HCT116 (cell line): ENCODE data around the gene MAL. TPM values are rescaled to one million over a fixed set of nuclear protein-coding genes. Genes with fewer than 3 reads are reported as not detected.

ENCODE experiments used
- ATAC-seq: fragments of 200-7000 bp; cut with Tn5 transposase; 2 replicates; pipeline ENCODE4 v1.9.1; 2020; ENCODE audit warnings: mild to moderate bottlenecking, moderate library complexity
- BruUV-seq: library from RNA; stranded (reverse); fragments of 400-500 nt; replicated peaks from 2 replicates; lab custom pipeline; 2021; lab: Mats Ljungman, UMichigan
- CTCF ChIA-PET: fragments of 300-600 bp; sonication (Branson Sonifier 250); formaldehyde crosslinking; loops from one replicate; lab custom pipeline; 2021; ENCODE audit warnings: antibody characterized with exemption; lab: Charles Lee
- POLR2A ChIA-PET: fragments of 300-600, 350-600 bp; sonication (Branson Sonifier 250); formaldehyde crosslinking; loops from one replicate; lab custom pipeline; 2021; ENCODE audit warnings: antibody characterized with exemption; lab: Charles Lee
- RAD21 ChIA-PET, 2 experiments: fragments of 300-600 bp; sonication (Branson Sonifier 250); formaldehyde crosslinking; loops; one replicate each; lab custom pipeline; 2023; ENCODE audit warnings: low total read pairs in 2 of 2; ENCODE audit not compliant: uncharacterized antibody in 2 of 2, unreplicated experiment in 2 of 2, low non-redundant PET in 1 of 2; lab: Charles Lee
- DNase-seq: peaks from one replicate; pipeline ENCODE4 v3.0.0-alpha.2; 2010; ENCODE audit warnings: low read depth, low spot score
- H2AFZ ChIP-seq: fragments of 200-600 bp; shearing (Covaris generic), sonication (generic); 2 replicates; pipeline ENCODE4 v1.6.1; 2017; ENCODE audit warnings: low read depth, mixed run types, mixed read lengths, antibody characterized with exemption, low read length; ENCODE audit not compliant: poor library complexity, severe bottlenecking
- H3K27ac ChIP-seq: 2 replicates; pipeline ENCODE4 v1.5.1; 2012; ENCODE audit warnings: low read depth, low read length
- H3K27me3 ChIP-seq: fragments of 200-600 bp; sonication (generic); 2 replicates; pipeline ENCODE4 v1.6.1; 2016; ENCODE audit warnings: mixed run types, low read length, mixed read lengths; ENCODE audit not compliant: insufficient read depth
- H3K36me3 ChIP-seq, 2 experiments: fragments of 200-500 bp in 1 of 2; fragments of 200-600 bp in 1 of 2; sonication (Bioruptor generic) in 1 of 2; sonication (generic) in 1 of 2; 2 replicates each; pipeline versions ENCODE4 v1.5.1 to v1.6.1; 2014 to 2016; ENCODE audit warnings: low read length in 2 of 2, inconsistent platforms in 1 of 2, mixed read lengths in 1 of 2, mixed run types in 1 of 2; ENCODE audit not compliant: insufficient read depth in 2 of 2, control insufficient read depth in 1 of 2
- H3K4me1 ChIP-seq, 2 experiments: fragments of 200-600 bp in 1 of 2; sonication (generic) in 1 of 2; 2 replicates each; pipeline versions ENCODE4 v1.5.1 to v1.6.1; 2012 to 2017; ENCODE audit warnings: low read length in 2 of 2, inconsistent platforms in 1 of 2, mild to moderate bottlenecking in 1 of 2, mixed read lengths in 1 of 2, mixed run types in 1 of 2, moderate library complexity in 1 of 2; ENCODE audit not compliant: insufficient read depth in 2 of 2, control insufficient read depth in 1 of 2
- H3K4me2 ChIP-seq: fragments of 200-600 bp; sonication (generic); 2 replicates; pipeline ENCODE4 v1.6.1; 2017; ENCODE audit warnings: mixed run types, low read length, mixed read lengths
- H3K4me3 ChIP-seq, 2 experiments: fragments of 200-600 bp in 1 of 2; sonication (generic) in 1 of 2; replicated peaks in 1 of 2; 2 replicates each; pipeline ENCODE4 v1.5.1; 2011 to 2016; ENCODE audit warnings: low read length in 2 of 2, control low read depth in 1 of 2, low read depth in 1 of 2, mild to moderate bottlenecking in 1 of 2, mixed read lengths in 1 of 2, mixed run types in 1 of 2
- H3K79me2 ChIP-seq: fragments of 200-600 bp; sonication (generic); 2 replicates; pipeline ENCODE4 v1.6.1; 2017; ENCODE audit warnings: mild to moderate bottlenecking, mixed run types, low read length, moderate library complexity, mixed read lengths; ENCODE audit not compliant: insufficient read depth
- H3K9ac ChIP-seq: fragments of 200-600 bp; sonication (generic); 2 replicates; pipeline ENCODE4 v1.6.1; 2016; ENCODE audit warnings: low read length, mixed read lengths
- H3K9me2 ChIP-seq: fragments of 200-600 bp; sonication (generic), shearing (Covaris generic); 2 replicates; pipeline ENCODE4 v1.6.1; 2017; ENCODE audit warnings: mixed run types, mild to moderate bottlenecking, moderate library complexity; ENCODE audit not compliant: insufficient read depth
- H3K9me3 ChIP-seq, 2 experiments: fragments of 200-500 bp in 1 of 2; fragments of 200-600 bp in 1 of 2; sonication (Bioruptor generic) in 1 of 2; sonication (generic) in 1 of 2; 2 replicates each; pipeline ENCODE4 v1.6.1; 2014 to 2017; ENCODE audit warnings: low read length in 2 of 2, mixed read lengths in 2 of 2, inconsistent platforms in 1 of 2, low read depth in 1 of 2, mild to moderate bottlenecking in 1 of 2, mixed run types in 1 of 2, moderate library complexity in 1 of 2; ENCODE audit not compliant: control insufficient read depth in 1 of 2, insufficient read depth in 1 of 2
- H4K20me1 ChIP-seq: fragments of 200-600 bp; sonication (generic), shearing (Covaris generic); 2 replicates; pipeline ENCODE4 v1.6.1; 2017; ENCODE audit warnings: mixed run types, mild to moderate bottlenecking, moderate library complexity; ENCODE audit not compliant: insufficient read depth
- ATF3 ChIP-seq: IDR thresholded peaks from 2 replicates; pipeline ENCODE4 v1.6.1; 2012
- ELF1 ChIP-seq: IDR thresholded peaks from 2 replicates; pipeline ENCODE4 v1.6.1; 2012; ENCODE audit warnings: low read depth, borderline replicate concordance
- FOSL1 ChIP-seq: IDR thresholded peaks from 2 replicates; pipeline ENCODE4 v1.6.1; 2012; ENCODE audit warnings: low read depth
- MAX ChIP-seq: IDR thresholded peaks from 2 replicates; pipeline ENCODE4 v1.6.1; 2012
- POLR2A ChIP-seq: IDR thresholded peaks from 2 replicates; pipeline ENCODE4 v1.7.0; 2011; ENCODE audit warnings: borderline replicate concordance; ENCODE audit not compliant: insufficient read depth, insufficient read length; ENCODE audit errors: extremely low read depth
- RAD21 ChIP-seq: IDR thresholded peaks from 2 replicates; pipeline ENCODE4 v1.6.1; 2012; ENCODE audit warnings: low read depth, mild to moderate bottlenecking
- ZBTB33 ChIP-seq: IDR thresholded peaks from 2 replicates; pipeline ENCODE4 v1.6.1; 2011; ENCODE audit warnings: mild to moderate bottlenecking, low read length, moderate library complexity; ENCODE audit not compliant: insufficient replicate concordance; ENCODE audit errors: extremely low read depth
- ZNF274 ChIP-seq: fragments of 200-500 bp; sonication (Bioruptor generic); IDR thresholded peaks from 2 replicates; pipeline ENCODE4 v1.6.1; 2014; ENCODE audit warnings: mild to moderate bottlenecking, low read depth, low read length, inconsistent platforms
- intact Hi-C: fragments of 100-400 bp; cut with micrococcal nuclease; formaldehyde crosslinking; loops from 2 replicates; pipeline ENCODE4 v1.10.0; 2022
- total RNA-seq: library from RNA; stranded (reverse); gene quantifications from one replicate; pipeline ENCODE4 v1.2.1, GENCODE V29; 2021; ENCODE audit not compliant: unreplicated experiment

MAL gene
- total RNA-seq, 1 experiment from 2014 or later, result not detected

- TF ChIP-seq ZBTB33, result no peak
- no peak for TF ChIP-seq ZNF274
- no peak for TF ChIP-seq ATF3
- TF ChIP-seq RAD21, result no peak
- no peak for TF ChIP-seq POLR2A
- TF ChIP-seq MAX, result no peak
- TF ChIP-seq ELF1, result no peak
Measured at GRCh38 chr2:95059656-95060370, 34.3 kb downstream of the MAL start (continued).

- RAD21 ChIA-PET, result no interaction called here
- no peaks in the 10 kb centered on the region for H3K4me1 ChIP-seq
- H3K9me3 ChIP-seq, result no peaks in the 10 kb centered on the region
- no peak overlapping the region for H3K27ac ChIP-seq
- CTCF ChIA-PET, result no interaction called here
- POLR2A ChIA-PET, result no interaction called here
- H3K4me2 ChIP-seq, result no peak overlapping the region
- no peak for DNase-seq
- no peak overlapping the region for H3K9ac ChIP-seq
- no peaks in the 10 kb centered on the region for H3K79me2 ChIP-seq
- H3K9me2 ChIP-seq, result no peaks in the 10 kb centered on the region
- H3K27me3 ChIP-seq, result no peaks in the 10 kb centered on the region
- H2AFZ ChIP-seq, result no peak overlapping the region
- no peaks in the 10 kb centered on the region for H4K20me1 ChIP-seq
- BruUV-seq, result no TSS peak
- no peaks in the 10 kb centered on the region for H3K36me3 ChIP-seq
- intact Hi-C loops, result no loop called here
- TF ChIP-seq ZNF274 (no peak), FOSL1 (no peak)
- TF ChIP-seq, all 23 proteins: peak for 0
- no peak for ATAC-seq
- no peak overlapping the region for H3K4me3 ChIP-seq
Measured at GRCh38 chr2:95060446-95061118, 35.1 kb downstream of the MAL start.
